Bronchial epithelial cell (primary cell): ENCODE results near the gene RBPJ. TPM values are rescaled to one million over a fixed set of nuclear protein-coding genes. Genes with fewer than 3 reads are reported as not detected.
A peak's percentile ranks its signal among the peaks of the same experiment; 100 is the strongest.

ENCODE experiments used
- DNase-seq: peaks from one replicate; pipeline ENCODE4 v3.0.0-alpha.2; 2010; ENCODE audit warnings: low read depth
- FAIRE-seq: peaks from 2 replicates; lab custom pipeline; 2011; peaks lifted over from hg19 to GRCh38; lab: Jason Lieb, UNC
- H3K27me3 ChIP-seq: 2 replicates; pipeline ENCODE4 v1.5.1; 2011; ENCODE audit warnings: low read length; ENCODE audit not compliant: control insufficient read depth, insufficient read depth
- H3K36me3 ChIP-seq: 2 replicates; pipeline ENCODE4 v1.5.1; 2011; ENCODE audit warnings: low read length; ENCODE audit not compliant: control insufficient read depth, insufficient read depth
- H3K4me3 ChIP-seq: 2 replicates; pipeline ENCODE4 v1.5.1; 2011; ENCODE audit warnings: mild to moderate bottlenecking, low read depth, low read length, control low read depth
- total RNA-seq: library from RNA; depleted of rRNA; stranded (reverse); fragments of >200 nt; gene quantifications from 2 replicates; pipeline ENCODE4 v1.2.1, GENCODE V29; 2014
- TF ChIP-seq, protein P1 (sequence below): IDR thresholded peaks from 2 replicates; pipeline ENCODE4 v1.5.1; 2011; ENCODE audit warnings: mild to moderate bottlenecking, moderate library complexity, low read length, control low read depth, inconsistent platforms; ENCODE audit not compliant: insufficient read depth, severe bottlenecking

Gene RBPJ
- total RNA-seq = 26.6 and 34.5 TPM in 2 replicates

DNA sequence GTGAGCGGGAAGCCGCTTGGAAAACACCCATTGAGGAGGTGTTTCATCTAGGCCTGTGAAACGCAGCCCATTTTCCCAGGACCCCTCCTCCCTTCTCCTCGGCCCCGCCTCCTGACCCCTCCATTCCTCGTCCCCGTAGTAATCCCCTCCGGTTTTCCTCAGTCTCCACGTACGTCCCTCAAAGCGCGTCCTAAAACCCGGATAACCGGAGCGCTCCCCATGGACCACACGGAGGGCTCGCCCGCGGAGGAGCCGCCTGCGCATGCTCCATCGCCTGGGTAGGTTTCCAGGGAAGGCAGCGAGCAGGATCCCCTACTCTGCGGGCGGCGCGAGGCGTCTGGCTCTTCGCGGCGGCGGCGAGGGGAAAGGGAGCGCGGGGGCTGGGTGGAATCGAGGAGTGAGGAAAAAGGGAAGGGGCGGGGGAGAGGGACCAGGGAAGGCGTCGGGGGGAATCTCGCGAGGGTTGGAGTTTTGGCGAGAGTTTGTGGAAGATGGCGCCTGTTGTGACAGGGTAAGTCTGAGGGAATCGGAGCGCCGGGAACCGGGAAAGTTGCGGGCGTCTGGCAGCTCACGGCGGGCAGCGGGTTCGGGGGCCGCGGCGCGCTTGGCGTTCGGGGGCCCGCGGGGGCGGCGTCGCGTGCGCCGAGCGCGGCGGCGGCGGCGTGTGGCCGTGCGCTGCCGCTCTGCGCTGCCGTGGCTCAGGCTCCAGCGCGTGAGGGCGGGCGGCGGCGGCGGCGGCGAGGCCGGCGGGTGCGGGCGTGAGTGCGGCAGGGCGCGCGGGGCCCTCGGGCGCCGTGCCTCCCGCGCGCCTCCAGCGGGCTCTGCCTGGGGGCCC is at the start of gene RBPJ:
Gene RBPJ (plus strand): TSS at position 477 of the 835 bp plus-strand sequence. CDS start 15 bp downstream, at position 492.
- Histone ChIP-seq H3K27me3 (no peaks in the 10 kb centered on the region), H3K36me3 (no peaks in the 10 kb centered on the region), H3K4me3 (peak within 1 kb of the TSS; percentile 85)
- TF ChIP-seq, protein P1, sequence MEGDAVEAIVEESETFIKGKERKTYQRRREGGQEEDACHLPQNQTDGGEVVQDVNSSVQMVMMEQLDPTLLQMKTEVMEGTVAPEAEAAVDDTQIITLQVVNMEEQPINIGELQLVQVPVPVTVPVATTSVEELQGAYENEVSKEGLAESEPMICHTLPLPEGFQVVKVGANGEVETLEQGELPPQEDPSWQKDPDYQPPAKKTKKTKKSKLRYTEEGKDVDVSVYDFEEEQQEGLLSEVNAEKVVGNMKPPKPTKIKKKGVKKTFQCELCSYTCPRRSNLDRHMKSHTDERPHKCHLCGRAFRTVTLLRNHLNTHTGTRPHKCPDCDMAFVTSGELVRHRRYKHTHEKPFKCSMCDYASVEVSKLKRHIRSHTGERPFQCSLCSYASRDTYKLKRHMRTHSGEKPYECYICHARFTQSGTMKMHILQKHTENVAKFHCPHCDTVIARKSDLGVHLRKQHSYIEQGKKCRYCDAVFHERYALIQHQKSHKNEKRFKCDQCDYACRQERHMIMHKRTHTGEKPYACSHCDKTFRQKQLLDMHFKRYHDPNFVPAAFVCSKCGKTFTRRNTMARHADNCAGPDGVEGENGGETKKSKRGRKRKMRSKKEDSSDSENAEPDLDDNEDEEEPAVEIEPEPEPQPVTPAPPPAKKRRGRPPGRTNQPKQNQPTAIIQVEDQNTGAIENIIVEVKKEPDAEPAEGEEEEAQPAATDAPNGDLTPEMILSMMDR = no peak
- peak; percentile 86 for DNase-seq
- FAIRE-seq = no peak

- Histone ChIP-seq H3K4me3 (no peak overlapping the region), H3K36me3 (no peaks in the 10 kb centered on the region), H3K27me3 (no peaks in the 10 kb centered on the region)
- FAIRE-seq = peak; percentile 93
- TF ChIP-seq, protein P1 = no peak
- DNase-seq = no peak
Measured at GRCh38 chr4:26271703-26272102, 49.1 kb upstream of the RBPJ start.

DNA sequence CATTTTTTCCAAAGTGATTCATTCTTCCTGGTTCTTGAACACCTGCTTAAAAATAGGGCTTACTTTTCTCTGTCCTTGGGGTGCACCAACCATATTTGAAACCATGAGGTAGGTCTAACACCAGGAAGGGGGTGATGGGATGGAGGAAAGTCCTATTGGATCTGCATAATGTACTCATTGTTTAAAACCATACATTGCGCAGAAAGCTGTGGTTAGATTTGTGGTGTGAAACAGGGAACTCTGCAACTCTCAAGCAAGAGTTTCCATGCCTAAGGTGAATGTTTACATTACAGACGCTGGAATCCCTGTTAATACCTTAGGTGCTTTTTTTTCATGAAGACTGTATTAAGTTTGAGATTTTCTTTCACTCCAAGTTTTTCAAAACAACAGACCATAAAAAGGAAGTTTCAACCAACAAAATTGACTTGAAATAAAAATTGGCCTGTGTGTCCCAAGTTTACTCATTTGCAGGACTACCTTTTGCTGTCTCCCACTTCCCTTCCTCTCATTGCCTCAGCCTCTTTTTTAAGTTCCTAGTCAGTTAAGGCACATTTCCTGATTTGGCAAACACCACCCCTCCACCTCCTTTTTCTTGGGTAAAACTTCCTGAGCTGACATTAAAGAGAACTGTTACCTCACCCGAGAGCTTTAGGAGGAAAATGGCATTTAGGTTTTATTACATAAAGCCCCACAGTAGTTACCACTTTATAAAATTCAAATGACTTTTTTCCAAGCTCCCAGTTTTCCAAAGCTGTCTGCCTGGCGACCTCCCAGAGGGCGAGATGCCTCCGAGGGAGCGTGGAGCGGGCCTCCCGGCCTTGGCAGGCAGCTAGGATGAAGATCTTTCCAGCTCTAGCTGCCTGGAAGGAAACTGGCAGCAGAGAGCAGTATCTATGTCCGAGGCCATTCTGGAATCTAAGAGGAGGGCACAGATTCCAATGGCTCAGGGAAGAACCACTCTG is 47.9 kb upstream of the RBPJ start:
- H3K27me3 ChIP-seq = no peaks in the 10 kb centered on the region
- H3K36me3 ChIP-seq = no peaks in the 10 kb centered on the region
- no peak overlapping the region for H3K4me3 ChIP-seq
- FAIRE-seq (no peak), DNase-seq (no peak)
- TF ChIP-seq, protein P1 = no peak

DNA sequence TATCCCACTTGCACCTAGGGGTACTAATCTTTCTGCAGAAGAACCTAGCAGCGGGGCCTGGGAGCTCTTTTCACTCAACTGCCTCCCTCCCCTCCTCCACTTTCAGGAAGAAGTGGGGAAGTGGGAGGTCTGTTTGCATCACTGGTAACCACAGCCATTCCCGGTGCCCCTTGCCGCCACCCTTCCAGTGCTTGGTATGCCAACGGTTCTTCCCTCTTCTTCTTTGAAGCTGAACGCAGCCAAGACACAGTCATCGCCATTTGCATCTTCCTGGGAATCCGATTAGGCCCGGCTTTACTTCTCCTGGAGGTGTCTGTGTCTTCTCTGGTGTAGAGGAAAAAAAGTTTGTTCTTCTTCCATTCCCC is 47.2 kb upstream of the RBPJ start:
- no peak for DNase-seq
- FAIRE-seq = no peak

DNA sequence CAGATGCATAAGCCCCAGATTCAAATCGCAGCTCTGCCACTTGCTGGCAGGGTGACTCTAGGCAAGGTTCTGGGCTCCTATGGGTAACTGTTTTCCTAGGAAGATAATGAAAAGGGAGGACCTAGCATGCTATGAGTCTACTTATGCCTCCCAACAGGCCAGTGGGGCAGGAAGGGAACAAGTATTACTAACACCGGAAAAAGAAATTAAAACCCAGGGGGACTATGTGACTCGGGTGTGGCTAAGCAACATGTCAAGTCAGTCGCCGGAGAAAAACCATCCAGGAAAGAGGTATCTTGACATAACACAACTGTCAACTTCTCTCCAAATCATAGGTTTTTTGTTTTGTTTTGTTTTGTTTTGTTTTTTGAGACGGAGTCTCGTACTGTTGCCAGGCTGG is 45.5 kb upstream of the RBPJ start:
- no peaks in the 10 kb centered on the region for H3K27me3 ChIP-seq
- H3K4me3 ChIP-seq = no peak overlapping the region
- DNase-seq = no peak
- FAIRE-seq = no peak
- TF ChIP-seq, protein P1 = no peak
- H3K36me3 ChIP-seq = no peaks in the 10 kb centered on the region

More for the DNA sequence above, 47.2 kb upstream of the RBPJ start:
- Histone ChIP-seq H3K4me3 (no peak overlapping the region), H3K27me3 (no peaks in the 10 kb centered on the region), H3K36me3 (no peaks in the 10 kb centered on the region)
- TF ChIP-seq, protein P1 = no peak
